A549 (cell line): ENCODE measurements around the gene PYY.

Source experiments
- CBX2 ChIP-seq: fragments of 200-600 bp; sonication (generic); IDR thresholded peaks from 2 replicates; pipeline ENCODE4 v1.6.1; 2016; ENCODE audit warnings: low read depth, mild to moderate bottlenecking, borderline replicate concordance
- CHD2 ChIP-seq: fragments of 150-350 bp; IDR thresholded peaks from 2 replicates; pipeline ENCODE4 v1.6.1; 2014; ENCODE audit warnings: low read length; ENCODE audit not compliant: partially characterized antibody
- CTCF ChIP-seq: fragments of >200 bp; sonication (Bioruptor Twin); formaldehyde crosslinking; IDR thresholded peaks from 3 replicates; pipeline ENCODE4 v1.5.1; 2016
- E2F6 ChIP-seq: IDR thresholded peaks from 2 replicates; pipeline ENCODE4 v1.6.1; 2012; ENCODE audit warnings: low read depth, borderline replicate concordance
- JUNB ChIP-seq: fragments of >200 bp; sonication (Bioruptor Twin); formaldehyde crosslinking; IDR thresholded peaks from 2 replicates; pipeline ENCODE4 v1.6.1; 2016
- KDM1A ChIP-seq: fragments of 200-600 bp; sonication (generic); IDR thresholded peaks from 2 replicates; pipeline ENCODE4 v1.6.1; 2016; ENCODE audit warnings: low read depth, mild to moderate bottlenecking
- MAFK ChIP-seq: fragments of 450-650 bp; IDR thresholded peaks from 2 replicates; pipeline ENCODE4 v1.6.1; 2014; ENCODE audit not compliant: partially characterized antibody
- MAX ChIP-seq: IDR thresholded peaks from 2 replicates; pipeline ENCODE4 v1.6.1; 2012
- USF2 ChIP-seq: fragments of 450-650 bp; IDR thresholded peaks from 2 replicates; pipeline ENCODE4 v1.6.1; 2014; ENCODE audit warnings: antibody characterized with exemption

GRCh38 chr17:43946781-43947180 lies 7.0 kb downstream of the PYY start:
- no peak for TF ChIP-seq MAX
- TF ChIP-seq USF2, result no peak
- no peak for TF ChIP-seq CTCF
- no peak for TF ChIP-seq CHD2
- no peak for TF ChIP-seq E2F6
- TF ChIP-seq KDM1A, result no peak
- TF ChIP-seq CBX2, result no peak
- TF ChIP-seq JUNB, result no peak
- no peak for TF ChIP-seq MAFK
